Panc1 (cell line): ENCODE data around the gene STXBP3. TPM values are rescaled to one million over a fixed set of nuclear protein-coding genes. Genes with fewer than 3 reads are reported as not detected.

Experiments
- ATAC-seq: fragments of 200-7000 bp; cut with Tn5 transposase; 2 replicates; pipeline ENCODE4 v1.9.1; 2020; ENCODE audit warnings: mild to moderate bottlenecking, moderate library complexity
- BruUV-seq: library from RNA; stranded (reverse); fragments of 400-500 nt; replicated peaks from 2 replicates; lab custom pipeline; 2021; lab: Mats Ljungman, UMichigan
- CTCF ChIA-PET: fragments of 300-600 bp; sonication (Branson Sonifier 250); formaldehyde crosslinking; loops from one replicate; lab custom pipeline; 2022; ENCODE audit warnings: antibody characterized with exemption; lab: Charles Lee
- POLR2A ChIA-PET: fragments of 300-600 bp; sonication (Branson Sonifier 250); formaldehyde crosslinking; loops from one replicate; lab custom pipeline; 2022; ENCODE audit warnings: antibody characterized with exemption; lab: Charles Lee
- DNase-seq: peaks from one replicate; pipeline ENCODE4 v3.0.0-alpha.2; 2010; ENCODE audit warnings: low read depth, low spot score
- H3K27ac ChIP-seq: 2 replicates; pipeline ENCODE4 v1.5.1; 2011; ENCODE audit warnings: mild to moderate bottlenecking, low read length, inconsistent platforms
- H3K27me3 ChIP-seq: fragments of 200-500 bp; sonication (Bioruptor generic); 2 replicates; pipeline ENCODE4 v1.6.0; 2014; ENCODE audit warnings: low read length, inconsistent platforms; ENCODE audit not compliant: control insufficient read depth, insufficient read depth
- H3K36me3 ChIP-seq: fragments of 200-500 bp; sonication (Bioruptor generic); 2 replicates; pipeline ENCODE4 v1.5.1; 2014; ENCODE audit warnings: inconsistent platforms, mild to moderate bottlenecking, low read length, moderate library complexity; ENCODE audit not compliant: control insufficient read depth, insufficient read depth
- H3K4me1 ChIP-seq: 2 replicates; pipeline ENCODE4 v1.5.1; 2011; ENCODE audit warnings: inconsistent platforms, mild to moderate bottlenecking, low read length, moderate library complexity; ENCODE audit not compliant: control insufficient read depth, insufficient read depth
- H3K4me3 ChIP-seq, 2 experiments: 2 replicates each; pipeline ENCODE4 v1.5.1; 2011 to 2012; ENCODE audit warnings: low read depth in 2 of 2, low read length in 2 of 2, mild to moderate bottlenecking in 2 of 2, inconsistent platforms in 1 of 2, moderate library complexity in 1 of 2
- H3K9me3 ChIP-seq: fragments of 200-500 bp; sonication (Bioruptor generic); 2 replicates; pipeline ENCODE4 v1.5.1; 2014; ENCODE audit warnings: low read depth, mild to moderate bottlenecking, inconsistent platforms, low read length, moderate library complexity; ENCODE audit not compliant: control insufficient read depth, insufficient read depth
- POLR2AphosphoS5 ChIP-seq: IDR thresholded peaks from 2 replicates; pipeline ENCODE4 v1.6.1; 2012; ENCODE audit warnings: mild to moderate bottlenecking, low read depth, low read length, moderate library complexity
- SIN3A ChIP-seq: IDR thresholded peaks from 2 replicates; pipeline ENCODE4 v1.6.1; 2012; ENCODE audit warnings: low read depth, mild to moderate bottlenecking, low read length, moderate library complexity, borderline replicate concordance; ENCODE audit not compliant: insufficient read depth
- TCF7L2 ChIP-seq: IDR thresholded peaks from 2 replicates; pipeline ENCODE4 v1.6.1; 2011; ENCODE audit warnings: mild to moderate bottlenecking, low read depth, low read length, inconsistent platforms
- in situ Hi-C: cut with HindIII; loops from 2 replicates; pipeline ENCODE4 v1.10.0; 2016; ENCODE audit warnings: low sequenced_read_pairs, low pct_unique_long_range_greater_than_20kb
- intact Hi-C: fragments of 100-400 bp; cut with micrococcal nuclease; formaldehyde crosslinking; loops from one replicate; pipeline ENCODE4 v1.10.0; 2022; ENCODE audit not compliant: unreplicated experiment
- total RNA-seq: library from RNA; stranded (reverse); gene quantifications from one replicate; pipeline ENCODE4 v1.2.1, GENCODE V29; 2021; ENCODE audit not compliant: unreplicated experiment
- TF ChIP-seq, protein P1 (sequence below), 2 experiments: IDR thresholded peaks; 2 replicates each; pipeline ENCODE4 v1.6.1; 2011 to 2012; ENCODE audit warnings: low read depth in 2 of 2, control low read depth in 1 of 2, low read length in 1 of 2, mild to moderate bottlenecking in 1 of 2, moderate library complexity in 1 of 2; ENCODE audit not compliant: insufficient read depth in 1 of 2
- TF ChIP-seq, protein P2 (sequence below): fragments of 450-650 bp; IDR thresholded peaks from 2 replicates; pipeline ENCODE4 v1.5.1; 2017; ENCODE audit warnings: mild to moderate bottlenecking

The STXBP3 gene
- total RNA-seq, 1 experiment from 2014 or later, result 27.7 TPM

DNA sequence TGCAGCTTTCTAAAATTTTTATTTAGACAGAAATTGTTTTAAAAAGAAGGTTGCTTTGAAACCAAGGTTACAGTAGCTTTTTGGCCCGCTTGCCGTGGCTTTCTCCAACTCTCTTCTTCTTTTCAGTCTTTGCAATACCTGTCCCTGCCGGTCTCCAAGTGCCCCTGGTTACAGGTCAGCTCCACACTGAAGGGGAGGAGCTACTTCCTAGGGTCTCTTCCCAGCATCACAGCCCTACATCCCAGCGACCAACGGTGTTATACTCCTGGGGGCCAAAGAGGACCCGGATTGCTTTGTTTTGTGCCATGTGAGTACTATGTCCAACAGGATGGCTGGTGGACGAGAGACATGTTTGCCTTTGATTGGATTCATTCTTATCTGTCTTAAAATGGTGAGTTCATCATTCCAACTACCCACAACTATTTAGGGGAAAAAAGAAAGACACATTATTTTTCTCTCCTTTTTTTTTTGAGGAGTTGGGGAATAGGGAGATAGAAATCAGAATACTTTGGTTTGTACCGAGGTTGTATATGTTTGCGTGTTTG lies 33.8 kb upstream of the STXBP3 start, which contains the start of gene FNDC7:
Gene FNDC7 (plus strand): TSS at position 303 of the 545 bp plus-strand sequence. CDS start 26 bp downstream, at position 329.
- ATAC-seq (no peak), DNase-seq (no peak)
- ChIA-PET CTCF (no interaction called here), POLR2A (no interaction called here)
- Histone ChIP-seq H3K27me3 (no peaks in the 10 kb centered on the region), H3K9me3 (no peaks in the 10 kb centered on the region), H3K36me3 (no peaks in the 10 kb centered on the region), H3K27ac (no peak within 1 kb of the TSS), H3K4me1 (no peaks in the 10 kb centered on the region), H3K4me3 (no peak within 1 kb of the TSS)
- intact Hi-C loops, result no loop called here
- in situ Hi-C loops, result no loop called here
- TF ChIP-seq, protein P1, sequence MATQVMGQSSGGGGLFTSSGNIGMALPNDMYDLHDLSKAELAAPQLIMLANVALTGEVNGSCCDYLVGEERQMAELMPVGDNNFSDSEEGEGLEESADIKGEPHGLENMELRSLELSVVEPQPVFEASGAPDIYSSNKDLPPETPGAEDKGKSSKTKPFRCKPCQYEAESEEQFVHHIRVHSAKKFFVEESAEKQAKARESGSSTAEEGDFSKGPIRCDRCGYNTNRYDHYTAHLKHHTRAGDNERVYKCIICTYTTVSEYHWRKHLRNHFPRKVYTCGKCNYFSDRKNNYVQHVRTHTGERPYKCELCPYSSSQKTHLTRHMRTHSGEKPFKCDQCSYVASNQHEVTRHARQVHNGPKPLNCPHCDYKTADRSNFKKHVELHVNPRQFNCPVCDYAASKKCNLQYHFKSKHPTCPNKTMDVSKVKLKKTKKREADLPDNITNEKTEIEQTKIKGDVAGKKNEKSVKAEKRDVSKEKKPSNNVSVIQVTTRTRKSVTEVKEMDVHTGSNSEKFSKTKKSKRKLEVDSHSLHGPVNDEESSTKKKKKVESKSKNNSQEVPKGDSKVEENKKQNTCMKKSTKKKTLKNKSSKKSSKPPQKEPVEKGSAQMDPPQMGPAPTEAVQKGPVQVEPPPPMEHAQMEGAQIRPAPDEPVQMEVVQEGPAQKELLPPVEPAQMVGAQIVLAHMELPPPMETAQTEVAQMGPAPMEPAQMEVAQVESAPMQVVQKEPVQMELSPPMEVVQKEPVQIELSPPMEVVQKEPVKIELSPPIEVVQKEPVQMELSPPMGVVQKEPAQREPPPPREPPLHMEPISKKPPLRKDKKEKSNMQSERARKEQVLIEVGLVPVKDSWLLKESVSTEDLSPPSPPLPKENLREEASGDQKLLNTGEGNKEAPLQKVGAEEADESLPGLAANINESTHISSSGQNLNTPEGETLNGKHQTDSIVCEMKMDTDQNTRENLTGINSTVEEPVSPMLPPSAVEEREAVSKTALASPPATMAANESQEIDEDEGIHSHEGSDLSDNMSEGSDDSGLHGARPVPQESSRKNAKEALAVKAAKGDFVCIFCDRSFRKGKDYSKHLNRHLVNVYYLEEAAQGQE (IDR thresholded peaks at IDR 0.05; ENCODE audit: insufficient read depth in 1 of 2, low read depth in 2 of 2, low read length in 1 of 2), result no peak
- TF ChIP-seq, protein P2, sequence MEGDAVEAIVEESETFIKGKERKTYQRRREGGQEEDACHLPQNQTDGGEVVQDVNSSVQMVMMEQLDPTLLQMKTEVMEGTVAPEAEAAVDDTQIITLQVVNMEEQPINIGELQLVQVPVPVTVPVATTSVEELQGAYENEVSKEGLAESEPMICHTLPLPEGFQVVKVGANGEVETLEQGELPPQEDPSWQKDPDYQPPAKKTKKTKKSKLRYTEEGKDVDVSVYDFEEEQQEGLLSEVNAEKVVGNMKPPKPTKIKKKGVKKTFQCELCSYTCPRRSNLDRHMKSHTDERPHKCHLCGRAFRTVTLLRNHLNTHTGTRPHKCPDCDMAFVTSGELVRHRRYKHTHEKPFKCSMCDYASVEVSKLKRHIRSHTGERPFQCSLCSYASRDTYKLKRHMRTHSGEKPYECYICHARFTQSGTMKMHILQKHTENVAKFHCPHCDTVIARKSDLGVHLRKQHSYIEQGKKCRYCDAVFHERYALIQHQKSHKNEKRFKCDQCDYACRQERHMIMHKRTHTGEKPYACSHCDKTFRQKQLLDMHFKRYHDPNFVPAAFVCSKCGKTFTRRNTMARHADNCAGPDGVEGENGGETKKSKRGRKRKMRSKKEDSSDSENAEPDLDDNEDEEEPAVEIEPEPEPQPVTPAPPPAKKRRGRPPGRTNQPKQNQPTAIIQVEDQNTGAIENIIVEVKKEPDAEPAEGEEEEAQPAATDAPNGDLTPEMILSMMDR, result no peak
- TF ChIP-seq POLR2AphosphoS5, result no peak
- TF ChIP-seq SIN3A, result no peak
- no peak for TF ChIP-seq TCF7L2
- BruUV-seq, result no TSS peak

DNA sequence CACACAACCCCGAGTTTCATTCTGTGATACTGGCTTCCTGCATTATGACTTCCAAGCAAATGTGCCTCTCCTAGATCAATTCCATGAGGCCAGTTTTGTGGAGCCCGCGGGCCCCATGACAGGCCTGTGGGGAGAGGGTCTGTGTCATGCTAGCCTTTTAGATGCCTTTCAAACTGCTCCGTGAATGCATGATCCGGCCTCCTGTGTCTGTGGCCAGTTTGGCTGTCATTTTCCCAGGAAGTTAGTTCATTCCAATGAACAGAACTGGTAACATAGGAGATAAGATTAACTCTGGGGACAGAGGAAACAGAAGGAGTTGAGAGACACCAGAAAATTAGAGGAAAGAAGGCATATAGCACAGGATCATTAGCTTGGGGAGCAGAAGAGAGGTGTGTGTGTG lies 30.5 kb upstream of the STXBP3 start:
- no peaks in the 10 kb centered on the region for H3K9me3 ChIP-seq
- POLR2A ChIA-PET, result no interaction called here
- CTCF ChIA-PET, result no interaction called here
- TF ChIP-seq, protein P2, result no peak
- TF ChIP-seq, protein P1 (IDR thresholded peaks at IDR 0.05; ENCODE audit: insufficient read depth in 1 of 2, low read depth in 2 of 2, low read length in 1 of 2), result no peak
- TF ChIP-seq SIN3A, result no peak
- TF ChIP-seq TCF7L2, result no peak
- no peak for TF ChIP-seq POLR2AphosphoS5
- no peak for ATAC-seq
- no peak overlapping the region for H3K4me3 ChIP-seq
- no peak overlapping the region for H3K27ac ChIP-seq
- H3K27me3 ChIP-seq, result no peaks in the 10 kb centered on the region
- DNase-seq, result no peak
- no TSS peak for BruUV-seq
- in situ Hi-C loops, result no loop called here
- no peaks in the 10 kb centered on the region for H3K4me1 ChIP-seq
- no peaks in the 10 kb centered on the region for H3K36me3 ChIP-seq
- intact Hi-C loops, result no loop called here
